Measurements from ENCODE around the gene CASP8AP2.
"Not testable (repeated sequence)": the region's sequence is repeated elsewhere in the genome, so short reads cannot be mapped to it uniquely, and the experiment has no call there.

CASP8AP2 gene

GRCh38 chr6:89826029-89826528 is 3.6 kb upstream of the CASP8AP2 start:
- no peak for DNase-seq
- ATAC-seq = no peak

GRCh38 chr6:89828475-89828987 is 1.1 kb upstream of the CASP8AP2 start:
- ATAC-seq, DNase-seq: not testable (repeated sequence)

GRCh38 chr6:89828988-89829471 is 650 bp upstream of the CASP8AP2 start:
- ATAC-seq = peak; percentile 38
- DNase-seq = peak; percentile 24

GRCh38 chr6:89830170-89830809 is 610 bp downstream of the CASP8AP2 start:
- ATAC-seq (no peak), DNase-seq (no peak)

GRCh38 chr6:89834884-89835792 is 5.5 kb downstream of the CASP8AP2 start:
- DNase-seq (peak; percentile 44), ATAC-seq (peak; percentile 89)

GRCh38 chr6:89836639-89837222 is 7.1 kb downstream of the CASP8AP2 start:
- no peak for ATAC-seq
- DNase-seq = no peak

GRCh38 chr6:89840538-89840937 is 10.9 kb downstream of the CASP8AP2 start:
- no peak for ATAC-seq

GRCh38 chr6:89842228-89842627 is 12.5 kb downstream of the CASP8AP2 start:
- DNase-seq = no peak
- ATAC-seq = no peak

More at GRCh38 chr6:89840538-89840937, 10.9 kb downstream of the CASP8AP2 start:
- DNase-seq = no peak

- ATAC-seq (no peak), DNase-seq (no peak)
Observed at GRCh38 chr6:89843070-89843469, 13.4 kb downstream of the CASP8AP2 start.

GRCh38 chr6:89847513-89847912 is 17.8 kb downstream of the CASP8AP2 start:
- not testable (repeated sequence) for ATAC-seq, DNase-seq

GRCh38 chr6:89853068-89853467 is 23.4 kb downstream of the CASP8AP2 start:
- DNase-seq (no peak), ATAC-seq (no peak)

GRCh38 chr6:89858041-89858440 is 28.4 kb downstream of the CASP8AP2 start:
- no peak for DNase-seq
- ATAC-seq = no peak

- ATAC-seq (peak; percentile 49), DNase-seq (no peak)
Observed at GRCh38 chr6:89859744-89860143, 30.1 kb downstream of the CASP8AP2 start.

- ATAC-seq (no peak), DNase-seq (no peak)
Observed at GRCh38 chr6:89862273-89862672, 32.6 kb downstream of the CASP8AP2 start.

- ATAC-seq (no peak), DNase-seq (no peak)
Observed at GRCh38 chr6:89862698-89863097, 33.0 kb downstream of the CASP8AP2 start.

GRCh38 chr6:89866024-89866678 is 36.5 kb downstream of the CASP8AP2 start:
- DNase-seq = no peak
- no peak for ATAC-seq

- no peak for DNase-seq
- no peak for ATAC-seq
Observed at GRCh38 chr6:89873721-89874120, 44.0 kb downstream of the CASP8AP2 start.

GRCh38 chr6:89874438-89874837 is 44.8 kb downstream of the CASP8AP2 start:
- DNase-seq (no peak), ATAC-seq (no peak)

GRCh38 chr6:89886378-89887120 is 56.9 kb downstream of the CASP8AP2 start:
- DNase-seq (no peak), ATAC-seq (no peak)

GRCh38 chr6:89887452-89888137 is 57.9 kb downstream of the CASP8AP2 start:
- ATAC-seq = peak; percentile 40
- peak; percentile 6 for DNase-seq

GRCh38 chr6:89888138-89888514 is 58.4 kb downstream of the CASP8AP2 start:
- DNase-seq = no peak
- ATAC-seq = no peak
